Spinal cord (tissue), 10 donors: ENCODE data around the gene CDH20. TPM values are rescaled to one million over a fixed set of nuclear protein-coding genes. Genes with fewer than 3 reads are reported as not detected.

Experiments used
- DNase-seq, 6 donors: peaks; one replicate each; pipeline versions ENCODE4 v3.0.0 to v3.0.0-alpha.2; 2013 to 2015; ENCODE audit warnings: low spot score in 6 of 6, low read depth in 4 of 6
- H3K27ac ChIP-seq: one replicate; pipeline ENCODE4 v1.5.1; 2013; ENCODE audit warnings: low read depth, low read length, control low read depth
- H3K27me3 ChIP-seq: one replicate; pipeline ENCODE4 v1.6.1; 2013; ENCODE audit warnings: low read length; ENCODE audit not compliant: control insufficient read depth, insufficient read depth
- H3K36me3 ChIP-seq: one replicate; pipeline ENCODE4 v1.6.1; 2013; ENCODE audit warnings: low read length; ENCODE audit not compliant: control insufficient read depth, insufficient read depth
- H3K4me1 ChIP-seq: one replicate; pipeline ENCODE4 v1.6.1; 2013; ENCODE audit warnings: low read length; ENCODE audit not compliant: control insufficient read depth, insufficient read depth
- H3K4me3 ChIP-seq: one replicate; pipeline ENCODE4 v1.5.1; 2013; ENCODE audit warnings: low read depth, low read length, control low read depth
- H3K9me3 ChIP-seq: one replicate; pipeline ENCODE4 v1.6.1; 2013; ENCODE audit warnings: low read length; ENCODE audit not compliant: control insufficient read depth, insufficient read depth
- WGBS: methylation state at CpG from one replicate; pipeline ENCODE4 v1.1.5; 2013; ENCODE audit warnings: missing lambda C conversion rate; ENCODE audit not compliant: insufficient coverage; 5-methylcytosine and 5-hydroxymethylcytosine counted together
- polyA plus RNA-seq, 2 donors: library from polyadenylated mRNA; unstranded; fragments of 120-200 nt; gene quantifications; one replicate each; pipeline ENCODE4 v1.2.1, GENCODE V29; 2013; ENCODE audit not compliant: insufficient read length in 2 of 2
- total RNA-seq, 2 donors: library from RNA; depleted of rRNA in 1 of 2; stranded (reverse); fragments of 120-200 nt in 1 of 2; fragments of >200 nt in 1 of 2; gene quantifications; one replicate each; pipeline versions ENCODE4 v1.2.3 to v1.2.4, GENCODE V29; 2013 to 2014
- donor health status: healthy.

Gene CDH20
- total and polyA plus RNA-seq, 4 donors = 17.2 to 42.9 (median 31.3) TPM

DNA sequence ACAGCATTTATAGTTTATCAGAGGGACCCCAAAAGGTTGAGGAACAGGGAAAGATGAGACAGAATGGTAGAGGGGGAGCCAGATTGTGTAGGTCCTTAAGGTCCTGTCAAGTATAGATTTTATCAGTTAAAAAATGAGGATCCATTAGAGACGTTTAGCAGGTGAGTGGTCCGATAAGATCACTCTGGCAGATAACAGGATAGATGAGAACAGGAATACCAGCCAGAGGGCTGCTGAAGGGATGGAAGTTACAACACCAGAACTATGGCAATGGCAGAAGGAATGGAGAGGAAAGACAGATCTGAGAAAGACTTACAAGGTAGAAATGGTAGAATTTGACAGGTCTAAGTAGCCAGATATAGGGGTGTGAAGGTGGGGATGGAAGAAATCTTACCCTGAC is 141.7 kb downstream of the CDH20 start:
- no peak for DNase-seq
- peaks cover 3% of the 10 kb centered on the region for H3K27me3 ChIP-seq
- H3K4me3 ChIP-seq = no peak overlapping the region
- no peaks in the 10 kb centered on the region for H3K9me3 ChIP-seq
- H3K36me3 ChIP-seq = no peaks in the 10 kb centered on the region
- H3K4me1 ChIP-seq = peaks cover 13% of the 10 kb centered on the region
- H3K27ac ChIP-seq = no peak overlapping the region
- 75% methylated on average over 2 of the region's 2 CpGs for WGBS

DNA sequence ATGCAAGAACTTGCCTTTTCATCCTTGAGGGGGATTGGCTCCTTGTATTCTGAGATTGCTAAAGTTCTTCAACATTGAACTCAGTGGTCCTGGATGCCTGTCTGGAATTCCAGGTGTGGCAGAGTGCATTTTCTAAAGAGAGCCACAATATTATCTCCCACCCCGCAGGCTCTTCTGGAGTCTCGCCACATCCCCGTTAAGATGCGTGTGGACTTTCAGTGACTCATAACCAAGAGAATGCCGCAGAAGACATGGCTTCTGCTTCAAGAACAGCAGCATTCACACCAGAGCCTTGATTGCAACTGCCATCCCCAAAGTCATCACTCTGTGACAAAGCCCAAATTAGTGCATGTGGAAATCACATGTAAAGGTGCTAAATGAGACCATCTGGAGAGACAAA is 142.7 kb downstream of the CDH20 start:
- WGBS = 84% methylated on average over 5 of the region's 5 CpGs

DNA sequence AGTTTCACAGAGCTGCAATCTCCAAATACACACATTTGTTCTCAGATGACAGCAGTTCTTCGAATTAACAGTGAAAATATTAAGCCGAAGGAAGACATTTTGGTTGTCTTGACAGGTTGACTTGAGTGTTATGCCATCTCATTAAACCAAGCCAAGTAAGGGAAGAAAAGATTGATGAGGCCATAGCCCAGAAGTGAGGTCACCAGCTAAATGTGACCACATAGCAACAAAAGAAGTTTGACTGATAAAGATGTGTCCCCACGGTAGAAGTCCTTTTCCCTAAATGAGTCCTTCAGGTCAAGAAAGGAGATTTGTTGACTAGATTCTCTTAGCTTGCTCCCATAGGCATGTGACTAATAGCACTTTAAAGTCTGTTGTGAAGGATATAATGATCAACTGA is 156.1 kb downstream of the CDH20 start:
- no peaks in the 10 kb centered on the region for H3K27me3 ChIP-seq
- no peaks in the 10 kb centered on the region for H3K9me3 ChIP-seq
- WGBS = 60% methylated on average over 1 of the region's 3 CpGs
- H3K27ac ChIP-seq = no peak overlapping the region
- peaks cover 4% of the 10 kb centered on the region for H3K36me3 ChIP-seq
- no peak overlapping the region for H3K4me3 ChIP-seq
- no peaks in the 10 kb centered on the region for H3K4me1 ChIP-seq
- no peak for DNase-seq

More for the DNA sequence above, 142.7 kb downstream of the CDH20 start:
- Histone ChIP-seq H3K36me3 (no peaks in the 10 kb centered on the region), H3K27ac (no peak overlapping the region), H3K4me3 (no peak overlapping the region), H3K9me3 (no peaks in the 10 kb centered on the region), H3K4me1 (peaks cover 9% of the 10 kb centered on the region), H3K27me3 (peaks cover 3% of the 10 kb centered on the region)
- DNase-seq = no peak

DNA sequence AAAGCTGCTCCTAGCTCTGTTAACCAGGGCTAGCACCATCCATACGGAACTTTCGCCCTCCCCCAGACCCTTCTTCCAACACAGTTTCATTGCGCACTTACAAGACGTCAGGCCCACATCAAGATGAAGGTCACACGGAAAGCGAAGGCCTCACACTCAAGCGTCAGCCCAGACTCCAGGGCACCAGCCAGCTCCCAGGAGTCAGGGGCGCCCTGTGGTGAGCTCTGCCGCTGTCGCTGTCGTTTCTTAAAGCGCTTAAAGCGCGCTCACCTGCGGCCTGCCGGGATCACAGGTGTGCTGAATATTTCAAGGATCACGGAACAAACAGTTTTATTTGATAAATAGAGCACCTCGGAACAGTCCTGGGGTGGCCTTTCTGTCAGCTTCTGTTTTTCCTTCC is 163.1 kb downstream of the CDH20 start:
- Histone ChIP-seq H3K36me3 (peaks cover 17% of the 10 kb centered on the region), H3K27ac (no peak overlapping the region), H3K9me3 (no peaks in the 10 kb centered on the region), H3K27me3 (no peaks in the 10 kb centered on the region), H3K4me1 (no peaks in the 10 kb centered on the region), H3K4me3 (no peak overlapping the region)
- DNase-seq = no peak
- WGBS = 71% methylated on average over 18 of the region's 18 CpGs

DNA sequence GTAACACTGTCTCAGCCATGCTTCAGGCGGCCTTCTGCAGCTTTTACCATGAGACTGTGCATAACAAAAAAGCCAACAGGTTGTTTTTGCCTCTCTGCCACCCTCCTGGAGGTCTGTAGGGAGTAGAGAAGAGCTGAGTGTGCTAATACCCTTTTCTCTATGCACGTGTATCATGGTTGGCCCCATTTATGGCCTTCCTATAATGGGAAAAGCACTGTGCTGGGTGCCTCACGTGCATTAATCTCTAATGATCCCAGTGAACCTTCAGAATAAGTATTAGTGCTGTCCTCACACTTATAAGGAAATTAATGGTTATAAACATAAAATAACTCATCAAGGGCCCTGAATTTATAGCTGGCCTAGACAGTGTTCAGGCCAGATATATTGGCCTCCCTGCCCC is 164.2 kb downstream of the CDH20 start:
- no peaks in the 10 kb centered on the region for H3K27me3 ChIP-seq
- no peaks in the 10 kb centered on the region for H3K9me3 ChIP-seq
- WGBS = 69% methylated on average over 2 of the region's 3 CpGs
- H3K4me3 ChIP-seq = no peak overlapping the region
- peaks cover 13% of the 10 kb centered on the region for H3K36me3 ChIP-seq
- no peak for DNase-seq
- H3K4me1 ChIP-seq = no peaks in the 10 kb centered on the region
- no peak overlapping the region for H3K27ac ChIP-seq

DNA sequence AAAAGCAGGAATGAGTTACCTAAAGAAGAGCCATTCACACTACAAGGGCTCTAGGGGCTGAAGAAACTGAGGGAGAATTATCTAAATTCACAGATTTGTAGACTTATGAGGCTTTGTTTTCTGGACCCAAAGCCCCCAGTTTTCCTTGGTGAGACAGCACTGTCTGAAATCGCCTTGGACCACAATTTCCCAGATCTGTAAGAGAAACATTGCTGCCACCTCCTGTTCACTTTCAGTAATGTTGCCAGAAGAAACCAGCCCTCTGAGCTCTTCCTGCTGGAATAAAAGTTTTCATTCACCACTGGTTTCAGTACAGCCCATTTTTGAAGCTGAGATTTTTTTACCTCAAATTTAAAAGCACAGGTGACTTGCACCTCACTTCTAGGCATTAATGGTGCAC is 169.2 kb downstream of the CDH20 start:
- Histone ChIP-seq H3K4me1 (no peaks in the 10 kb centered on the region), H3K36me3 (peaks cover 9% of the 10 kb centered on the region), H3K4me3 (no peak overlapping the region), H3K27me3 (peaks cover 2% of the 10 kb centered on the region), H3K9me3 (no peaks in the 10 kb centered on the region), H3K27ac (no peak overlapping the region)
- WGBS = 0% methylated on average over 1 of the region's 1 CpG
- DNase-seq = peak; percentile 65 to 96 (median 78)

DNA sequence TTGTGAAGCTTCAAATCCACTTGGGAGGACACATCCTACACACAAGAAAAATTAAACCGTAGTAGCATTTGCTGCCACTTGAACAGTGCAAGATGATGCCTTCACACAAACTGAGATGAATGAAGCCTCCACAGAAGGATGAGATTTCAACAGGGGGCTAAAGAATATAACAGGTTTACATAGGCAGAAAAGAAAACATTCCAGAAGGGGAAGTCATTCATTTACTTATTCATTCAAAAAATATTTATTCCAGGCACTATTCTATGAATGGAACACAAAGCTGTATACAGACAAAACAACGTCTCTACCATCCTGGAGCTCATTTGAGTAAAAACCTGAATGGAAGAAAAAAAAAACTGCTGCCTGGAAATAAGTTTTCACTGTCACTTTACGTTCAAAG is 170.5 kb downstream of the CDH20 start:
- no peak overlapping the region for H3K4me3 ChIP-seq
- no peak overlapping the region for H3K27ac ChIP-seq
- H3K27me3 ChIP-seq = peaks cover 2% of the 10 kb centered on the region
- 0% methylated on average over 1 of the region's 3 CpGs for WGBS
- H3K36me3 ChIP-seq = peaks cover 12% of the 10 kb centered on the region
- no peak for DNase-seq
- no peaks in the 10 kb centered on the region for H3K9me3 ChIP-seq
- H3K4me1 ChIP-seq = no peaks in the 10 kb centered on the region

DNA sequence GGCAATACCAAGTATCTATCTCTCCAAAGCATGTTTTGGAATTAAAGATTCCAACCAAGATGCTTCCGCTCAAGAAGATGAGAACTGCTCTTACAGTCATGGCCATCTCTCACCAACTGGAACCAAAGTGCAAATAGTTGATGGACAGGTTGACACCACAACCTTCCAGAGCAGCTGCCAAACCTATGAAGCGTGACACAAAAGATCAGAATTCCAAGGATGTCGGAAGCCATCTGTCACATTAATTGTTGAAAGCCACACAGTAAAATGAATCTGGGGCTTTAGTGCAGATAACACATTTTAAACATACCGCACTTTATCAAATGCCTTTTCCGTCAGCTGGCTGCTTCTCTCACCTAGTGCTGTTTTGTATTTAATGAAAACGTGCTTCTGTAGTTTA is 195.7 kb downstream of the CDH20 start:
- H3K4me3 ChIP-seq = no peak overlapping the region
- H3K27ac ChIP-seq = no peak overlapping the region
- H3K4me1 ChIP-seq = peaks cover 9% of the 10 kb centered on the region
- H3K27me3 ChIP-seq = no peaks in the 10 kb centered on the region
- H3K9me3 ChIP-seq = no peaks in the 10 kb centered on the region
- WGBS = no CpG with 5 or more reads among the region's 6 CpGs
- DNase-seq = peak in 1 of 6 donors; percentile 23
- H3K36me3 ChIP-seq = no peaks in the 10 kb centered on the region

DNA sequence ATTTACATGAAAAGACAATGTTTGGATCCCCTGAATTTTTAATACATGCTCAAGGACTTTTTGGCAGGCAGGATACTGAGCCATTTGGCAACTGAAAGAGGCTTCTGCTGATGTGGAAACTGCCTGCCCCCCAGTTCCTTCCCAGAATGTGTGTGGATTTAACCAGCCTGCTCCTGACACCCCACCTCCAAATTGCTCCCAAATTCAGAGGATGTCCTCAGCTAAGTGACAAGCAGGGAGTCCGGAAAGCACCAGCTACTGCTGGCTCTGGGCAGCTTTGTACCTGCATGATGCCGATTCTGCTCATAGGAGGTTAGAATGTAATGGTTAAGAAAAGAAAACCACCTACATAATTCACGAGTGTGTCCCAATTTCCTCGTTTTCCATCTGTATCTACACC is 197.5 kb downstream of the CDH20 start:
- no peaks in the 10 kb centered on the region for H3K36me3 ChIP-seq
- no peaks in the 10 kb centered on the region for H3K27me3 ChIP-seq
- H3K9me3 ChIP-seq = no peaks in the 10 kb centered on the region
- H3K4me1 ChIP-seq = peaks cover 9% of the 10 kb centered on the region
- H3K27ac ChIP-seq = no peak overlapping the region
- no CpG with 5 or more reads among the region's 4 CpGs for WGBS
- DNase-seq = peak in 2 of 6 donors; percentile 26 to 56
- no peak overlapping the region for H3K4me3 ChIP-seq

DNA sequence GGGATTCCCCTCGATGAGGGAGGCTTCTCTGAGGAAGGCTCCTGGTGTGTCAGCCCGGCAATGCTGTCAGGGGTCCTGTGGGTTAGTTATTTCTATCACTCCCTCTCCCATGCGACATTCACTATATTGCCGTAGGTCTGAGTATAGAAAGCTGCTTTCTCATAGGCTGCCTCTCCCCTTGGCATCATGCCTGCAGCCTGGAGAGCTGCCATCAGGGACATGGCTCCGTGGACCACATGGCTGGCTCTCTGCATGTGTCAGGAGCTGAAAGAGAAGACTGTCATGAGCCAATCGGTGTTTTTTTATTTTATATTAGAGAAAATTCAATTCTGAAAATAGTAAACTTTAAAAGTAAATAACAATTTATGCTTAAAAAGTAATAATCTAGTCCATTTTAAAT is 198.0 kb downstream of the CDH20 start:
- peak in 5 of 6 donors; percentile 61 to 94 (median 71) for DNase-seq
- Histone ChIP-seq H3K4me1 (peaks cover 9% of the 10 kb centered on the region), H3K27ac (no peak overlapping the region), H3K36me3 (no peaks in the 10 kb centered on the region), H3K27me3 (no peaks in the 10 kb centered on the region), H3K9me3 (no peaks in the 10 kb centered on the region), H3K4me3 (no peak overlapping the region)
- no CpG with 5 or more reads among the region's 6 CpGs for WGBS
